Epithelial cell of proximal tubule (primary cell): ENCODE data around the gene SYT13. TPM values are rescaled to one million over a fixed set of nuclear protein-coding genes. Genes with fewer than 3 reads are reported as not detected.
A peak's percentile ranks its signal among the peaks of the same experiment; 100 is the strongest.

Source experiments
- DNase-seq: peaks from one replicate; pipeline ENCODE4 v3.0.0-alpha.2; 2011; ENCODE audit warnings: low read depth
- H3K4me3 ChIP-seq: 2 replicates; pipeline ENCODE4 v1.5.1; 2011; ENCODE audit warnings: low read depth, mild to moderate bottlenecking, low read length
- total RNA-seq: library from RNA; depleted of rRNA; stranded (reverse); fragments of >200 nt; gene quantifications from 2 replicates; pipeline ENCODE4 v1.2.3, GENCODE V29; 2015
- TF ChIP-seq, protein P1 (sequence below): conservative IDR thresholded peaks from 2 replicates; pipeline ENCODE4 v1.5.1; 2012; ENCODE audit warnings: low read depth, mild to moderate bottlenecking, low read length

The SYT13 gene
- total RNA-seq, 1 donor from 2014 or later: 5.4 TPM

DNA sequence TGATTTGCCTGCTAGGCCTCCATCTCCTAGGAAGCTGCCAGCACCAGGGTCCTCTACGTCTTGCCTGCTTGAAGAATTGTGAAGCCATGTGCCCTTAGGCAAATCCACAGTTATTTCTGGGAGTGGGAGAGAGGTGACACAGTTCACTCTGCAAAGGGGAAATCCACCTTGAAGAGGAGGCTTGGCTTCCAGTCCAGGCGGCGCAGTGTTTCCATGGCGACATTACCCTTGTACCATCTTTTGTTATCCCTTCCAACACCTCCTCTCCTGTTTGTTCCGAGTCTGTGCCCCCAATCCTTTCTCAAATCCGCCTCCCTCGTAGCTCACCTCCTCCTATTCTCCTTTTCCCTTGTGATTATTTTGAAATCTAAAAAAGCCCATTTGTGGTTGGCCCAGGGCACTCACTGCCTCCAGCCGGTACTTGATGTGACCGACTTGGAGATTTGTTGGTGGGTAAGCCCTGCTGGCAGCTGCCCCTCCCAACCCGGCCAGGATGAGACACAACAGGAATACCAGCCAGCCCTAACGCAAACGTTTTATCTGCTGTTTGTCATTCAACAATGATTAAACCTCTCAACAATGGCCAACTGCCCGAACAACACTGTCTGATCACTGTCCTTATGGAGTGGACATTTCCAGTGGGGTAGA, 18.4 kb downstream of the SYT13 start:
- H3K4me3 ChIP-seq: no peak overlapping the region
- no peak for DNase-seq
- TF ChIP-seq, protein P1, sequence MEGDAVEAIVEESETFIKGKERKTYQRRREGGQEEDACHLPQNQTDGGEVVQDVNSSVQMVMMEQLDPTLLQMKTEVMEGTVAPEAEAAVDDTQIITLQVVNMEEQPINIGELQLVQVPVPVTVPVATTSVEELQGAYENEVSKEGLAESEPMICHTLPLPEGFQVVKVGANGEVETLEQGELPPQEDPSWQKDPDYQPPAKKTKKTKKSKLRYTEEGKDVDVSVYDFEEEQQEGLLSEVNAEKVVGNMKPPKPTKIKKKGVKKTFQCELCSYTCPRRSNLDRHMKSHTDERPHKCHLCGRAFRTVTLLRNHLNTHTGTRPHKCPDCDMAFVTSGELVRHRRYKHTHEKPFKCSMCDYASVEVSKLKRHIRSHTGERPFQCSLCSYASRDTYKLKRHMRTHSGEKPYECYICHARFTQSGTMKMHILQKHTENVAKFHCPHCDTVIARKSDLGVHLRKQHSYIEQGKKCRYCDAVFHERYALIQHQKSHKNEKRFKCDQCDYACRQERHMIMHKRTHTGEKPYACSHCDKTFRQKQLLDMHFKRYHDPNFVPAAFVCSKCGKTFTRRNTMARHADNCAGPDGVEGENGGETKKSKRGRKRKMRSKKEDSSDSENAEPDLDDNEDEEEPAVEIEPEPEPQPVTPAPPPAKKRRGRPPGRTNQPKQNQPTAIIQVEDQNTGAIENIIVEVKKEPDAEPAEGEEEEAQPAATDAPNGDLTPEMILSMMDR: no peak

DNA sequence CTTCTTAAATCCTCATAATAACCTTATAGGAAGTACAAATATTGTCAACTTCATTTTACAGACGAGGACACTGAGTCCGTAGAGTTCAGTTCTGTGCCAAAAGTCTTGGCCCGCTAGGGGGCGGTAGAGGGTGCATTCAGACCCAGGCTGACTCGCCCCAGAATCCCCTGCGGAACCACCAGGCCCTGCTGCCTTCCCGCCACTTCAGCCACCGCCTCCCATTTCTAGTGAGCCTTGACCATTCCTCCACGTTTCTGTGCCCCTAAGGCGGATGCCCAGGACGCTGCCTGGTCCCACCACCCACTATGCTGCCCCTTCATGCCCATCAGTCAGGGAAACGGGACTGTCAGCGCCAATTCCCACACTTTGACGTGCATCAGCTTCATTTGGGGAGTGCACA, 19.1 kb downstream of the SYT13 start:
- H3K4me3 ChIP-seq: no peak overlapping the region
- TF ChIP-seq, protein P1: peak; percentile 64
- no peak for DNase-seq

DNA sequence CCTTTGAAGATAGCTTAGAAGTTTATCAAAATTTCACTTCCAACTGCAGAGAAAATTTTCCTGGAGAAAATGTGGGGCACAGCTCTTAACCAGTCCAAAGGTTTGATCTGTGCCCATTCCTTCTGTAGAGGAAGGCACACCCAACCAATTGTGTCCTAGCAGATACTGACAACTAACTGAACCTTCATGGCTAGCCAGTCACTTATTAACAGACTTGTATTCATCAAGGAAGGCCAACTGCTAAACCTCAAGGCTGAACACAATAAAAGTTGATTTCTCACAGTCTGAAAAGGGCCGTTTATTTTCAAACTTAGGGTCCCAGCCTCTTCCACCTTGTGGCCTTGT, 19.5 kb downstream of the SYT13 start:
- TF ChIP-seq, protein P1: no peak
- DNase-seq: no peak
- no peak overlapping the region for H3K4me3 ChIP-seq

DNA sequence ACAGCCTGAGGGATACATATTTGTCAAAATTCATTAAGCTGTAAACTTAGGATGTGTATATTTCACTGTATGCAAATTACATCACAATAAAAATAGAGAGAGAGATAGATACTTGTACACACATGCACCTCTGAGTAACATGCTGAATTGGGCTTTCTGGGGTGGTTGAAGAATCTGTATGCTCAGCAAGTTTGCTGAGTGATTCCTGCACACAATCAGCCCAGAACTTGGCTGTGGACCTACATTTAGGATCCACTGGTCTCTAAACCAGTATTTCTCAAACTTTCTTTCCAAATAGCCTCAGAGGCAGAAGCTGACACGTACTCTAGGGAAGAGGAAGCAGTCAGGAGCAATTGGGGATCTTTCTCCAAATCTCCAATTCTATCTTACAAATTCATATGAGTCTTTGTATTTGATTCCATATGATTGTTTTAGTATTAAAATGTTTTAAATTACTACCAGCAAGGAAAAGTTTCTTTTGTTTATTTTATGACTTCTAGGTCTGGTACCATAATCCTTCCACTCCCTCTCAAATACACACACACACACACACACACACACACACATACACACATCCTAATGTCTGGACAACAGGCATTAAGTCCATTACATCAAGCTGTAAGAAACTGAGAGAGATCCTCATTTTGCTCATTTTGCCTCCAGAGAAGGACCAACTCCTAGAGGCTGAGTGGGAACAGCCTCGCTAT, 20.0 kb downstream of the SYT13 start:
- H3K4me3 ChIP-seq: no peak overlapping the region

DNA sequence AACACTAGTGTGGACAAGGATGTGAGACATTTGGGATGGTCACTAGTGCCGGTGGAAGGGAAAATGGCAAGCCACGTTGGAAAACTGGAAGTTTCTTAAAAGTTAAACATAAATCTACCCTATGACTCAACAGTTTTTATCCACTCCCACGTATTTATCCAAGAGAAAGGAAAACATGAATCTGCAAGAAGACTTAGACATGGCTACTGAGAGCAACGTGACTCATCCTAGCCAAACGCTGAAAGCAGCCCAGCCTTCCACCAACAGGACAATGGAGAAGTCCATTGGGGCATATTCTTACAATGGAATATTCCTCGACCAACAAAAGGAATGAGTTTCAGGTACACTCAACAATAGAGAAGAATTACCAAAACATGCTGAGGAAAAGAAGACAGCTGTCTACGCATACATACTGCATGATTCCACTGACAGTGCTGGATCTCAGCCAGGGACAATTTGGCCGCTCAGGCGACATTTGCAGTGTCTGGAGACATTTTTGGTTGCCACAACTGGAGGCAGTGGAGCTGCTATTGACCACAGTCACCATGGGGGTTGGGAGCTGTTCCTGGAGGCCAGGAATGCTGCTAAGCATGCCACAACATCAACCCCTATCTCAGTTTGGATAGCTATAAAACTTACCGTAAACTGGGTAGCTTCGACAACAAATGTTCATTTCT, 21.2 kb downstream of the SYT13 start:
- H3K4me3 ChIP-seq: no peak overlapping the region
- peak; percentile 93 for DNase-seq
- TF ChIP-seq, protein P1: no peak

More for the DNA sequence above, 20.0 kb downstream of the SYT13 start:
- no peak for DNase-seq
- TF ChIP-seq, protein P1: no peak

DNA sequence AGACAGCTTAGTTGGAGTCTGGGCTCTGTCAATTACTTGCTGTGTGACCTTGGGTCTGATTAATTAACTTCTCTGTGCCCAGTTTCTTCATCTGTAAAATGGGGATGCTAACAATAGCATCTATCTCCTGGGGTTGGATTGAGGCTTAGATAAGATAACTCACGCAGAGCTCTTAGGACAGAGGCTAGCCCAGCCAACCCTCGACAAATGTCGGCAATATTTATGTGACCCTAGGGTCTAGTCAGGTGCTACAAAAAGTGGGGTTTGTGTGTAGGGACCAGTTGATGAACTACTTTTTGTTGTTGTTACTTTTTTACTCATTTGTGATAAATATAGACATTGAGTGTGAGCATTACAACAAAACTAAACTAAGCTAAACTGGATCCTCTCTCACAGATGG, 22.4 kb downstream of the SYT13 start:
- H3K4me3 ChIP-seq: no peak overlapping the region
- TF ChIP-seq, protein P1: no peak
- DNase-seq: no peak
